ENCODE measurements around the gene C5orf63. TPM values are rescaled to one million over a fixed set of nuclear protein-coding genes. Genes with fewer than 3 reads are reported as not detected.
"Not testable (repeated sequence)": the region's sequence is repeated elsewhere in the genome, so short reads cannot be mapped to it uniquely, and the experiment has no call there.

Gene C5orf63
- total RNA-seq, 1 donor from 2014 or later: 2.9 TPM

- TF ChIP-seq CTCF (IDR thresholded peaks at IDR 0.05; ENCODE audit: insufficient read depth, low read length, poor library complexity, severe bottlenecking): no peak
- Histone ChIP-seq H3K36me3 (ENCODE audit: control insufficient read depth, insufficient read depth, low read length) (no peaks in the 10 kb centered on the region), H3K4me3 (ENCODE audit: low read depth, low read length) (no peak overlapping the region), H3K27me3 (ENCODE audit: control insufficient read depth, insufficient read depth, low read length) (no peaks in the 10 kb centered on the region)
- DNase-seq (ENCODE audit: low read depth): no peak
Measured at GRCh38 chr5:127061956-127062355, 11.3 kb downstream of the C5orf63 start.

- H3K27me3 ChIP-seq (ENCODE audit: control insufficient read depth, insufficient read depth, low read length): no peaks in the 10 kb centered on the region
- H3K36me3 ChIP-seq (ENCODE audit: control insufficient read depth, insufficient read depth, low read length): no peaks in the 10 kb centered on the region
- DNase-seq (ENCODE audit: low read depth): no peak
- no peak for TF ChIP-seq CTCF (IDR thresholded peaks at IDR 0.05; ENCODE audit: insufficient read depth, low read length, poor library complexity, severe bottlenecking)
- H3K4me3 ChIP-seq (ENCODE audit: low read depth, low read length): no peak overlapping the region
Measured at GRCh38 chr5:127061537-127061936, 11.8 kb downstream of the C5orf63 start.

DNA sequence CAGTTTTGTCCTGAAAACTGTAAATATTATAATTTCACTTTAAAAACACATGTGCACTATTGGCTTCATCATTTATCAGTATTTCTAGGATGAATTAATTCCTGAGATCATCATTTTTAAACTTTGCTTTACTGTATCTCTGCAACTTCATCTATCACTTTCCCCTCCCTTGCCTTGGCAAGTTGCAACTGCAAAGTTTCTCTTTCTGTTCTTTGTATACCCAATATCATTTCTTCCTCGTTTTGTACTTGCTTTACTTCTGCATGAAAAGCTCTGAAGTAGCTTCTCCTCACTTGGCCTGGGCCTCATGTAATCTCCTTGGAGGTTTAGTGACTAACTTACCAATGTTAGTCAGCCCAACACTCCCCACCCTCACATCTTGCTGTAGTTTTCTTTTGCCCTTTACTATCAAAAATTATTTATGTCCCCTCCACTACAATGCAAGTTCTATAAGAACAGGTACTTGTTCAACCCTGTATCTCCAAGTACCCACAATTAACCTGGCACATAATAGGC lies 12.8 kb downstream of the C5orf63 start:
- no peak for DNase-seq (ENCODE audit: low read depth)
- TF ChIP-seq CTCF (IDR thresholded peaks at IDR 0.05; ENCODE audit: insufficient read depth, low read length, poor library complexity, severe bottlenecking): no peak
- H3K4me3 ChIP-seq (ENCODE audit: low read depth, low read length): no peak overlapping the region
- H3K27me3 ChIP-seq (ENCODE audit: control insufficient read depth, insufficient read depth, low read length): no peaks in the 10 kb centered on the region
- H3K36me3 ChIP-seq (ENCODE audit: control insufficient read depth, insufficient read depth, low read length): no peaks in the 10 kb centered on the region

DNA sequence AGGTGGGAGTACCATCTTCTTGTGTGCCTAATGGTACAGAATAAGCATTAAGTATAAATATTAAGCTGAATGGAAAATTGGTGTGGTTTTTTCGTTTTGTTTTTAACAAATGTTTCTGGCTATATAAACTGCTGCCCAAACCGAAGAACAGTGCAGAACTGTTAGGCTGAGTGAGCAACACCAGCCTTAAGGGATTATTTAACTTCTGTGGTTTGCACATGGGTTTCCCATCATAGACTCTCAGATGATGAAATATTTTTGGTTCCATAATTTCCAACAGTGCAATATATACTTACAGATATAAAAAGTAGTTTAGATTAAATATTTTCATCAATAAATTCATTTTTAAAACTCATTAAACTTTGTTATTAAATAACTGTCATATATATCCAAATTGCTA lies 16.4 kb downstream of the C5orf63 start:
- no peak overlapping the region for H3K4me3 ChIP-seq (ENCODE audit: low read depth, low read length)
- no peak for DNase-seq (ENCODE audit: low read depth)
- TF ChIP-seq CTCF (IDR thresholded peaks at IDR 0.05; ENCODE audit: insufficient read depth, low read length, poor library complexity, severe bottlenecking): no peak

DNA sequence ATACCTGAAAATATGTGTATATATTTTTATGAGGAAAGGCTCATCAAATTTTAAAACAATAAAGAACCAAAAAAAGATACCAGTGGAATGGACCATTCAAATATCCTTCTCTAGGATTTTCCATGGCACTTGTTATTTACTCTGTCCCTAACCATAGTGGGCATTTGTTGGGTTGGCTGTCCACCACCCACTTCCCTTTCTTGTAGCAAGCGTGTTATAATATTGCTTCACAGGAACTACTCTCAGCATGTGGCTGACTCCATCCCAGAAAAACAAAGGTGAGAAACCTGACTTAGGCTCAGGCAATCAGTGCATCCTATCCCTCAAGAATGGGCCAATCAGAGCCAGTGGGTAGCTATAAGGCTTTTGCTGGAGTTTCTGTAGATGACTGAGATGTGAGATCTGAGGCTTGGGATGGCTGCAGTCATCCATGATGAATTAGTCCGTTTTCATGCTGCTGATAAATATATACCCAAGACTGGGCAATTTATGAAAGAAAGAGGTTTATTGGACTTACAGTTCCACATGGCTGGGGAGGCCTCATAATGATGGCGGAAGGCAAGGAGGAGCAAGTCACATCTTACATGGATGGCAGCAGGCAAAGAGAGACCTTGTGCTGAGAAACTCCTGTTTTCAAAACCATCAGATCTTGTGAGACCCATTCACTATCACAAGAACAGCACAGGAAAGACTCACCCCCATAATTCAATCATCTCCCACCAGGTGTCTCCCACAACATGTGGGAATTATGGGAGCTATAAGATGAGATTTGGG lies 17.2 kb downstream of the C5orf63 start:
- no peak for TF ChIP-seq CTCF (IDR thresholded peaks at IDR 0.05; ENCODE audit: insufficient read depth, low read length, poor library complexity, severe bottlenecking)
- Histone ChIP-seq H3K27me3 (ENCODE audit: control insufficient read depth, insufficient read depth, low read length) (no peaks in the 10 kb centered on the region), H3K36me3 (ENCODE audit: control insufficient read depth, insufficient read depth, low read length) (no peaks in the 10 kb centered on the region), H3K4me3 (ENCODE audit: low read depth, low read length) (no peak overlapping the region)
- DNase-seq (ENCODE audit: low read depth): no peak

More for the DNA sequence above, 16.4 kb downstream of the C5orf63 start:
- H3K36me3 ChIP-seq (ENCODE audit: control insufficient read depth, insufficient read depth, low read length): no peaks in the 10 kb centered on the region
- H3K27me3 ChIP-seq (ENCODE audit: control insufficient read depth, insufficient read depth, low read length): no peaks in the 10 kb centered on the region

DNA sequence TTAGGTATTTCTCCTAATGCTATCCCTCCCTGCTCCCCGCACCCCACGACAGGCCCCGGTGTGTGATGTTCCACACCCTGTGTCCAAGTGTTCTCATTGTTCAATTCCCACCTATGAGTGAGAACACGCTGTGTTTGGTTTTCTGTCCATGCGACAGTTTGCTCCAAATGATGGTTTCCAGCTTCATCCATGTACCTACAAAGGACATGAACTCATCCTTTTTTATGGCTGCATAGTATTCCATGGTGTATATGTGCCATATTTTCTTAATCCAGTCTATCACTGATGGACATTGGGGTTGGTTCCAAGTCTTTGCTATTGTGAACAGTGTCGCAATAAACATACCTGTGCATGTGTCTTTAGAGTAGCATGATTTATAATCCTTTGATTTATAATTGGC lies 19.8 kb downstream of the C5orf63 start:
- H3K36me3 ChIP-seq (ENCODE audit: control insufficient read depth, insufficient read depth, low read length); DNase-seq (ENCODE audit: low read depth); H3K4me3 ChIP-seq (ENCODE audit: low read depth, low read length); H3K27me3 ChIP-seq (ENCODE audit: control insufficient read depth, insufficient read depth, low read length): not testable (repeated sequence)
